Calu3 (cell line): Measurements from ENCODE around the gene ODF4. TPM values are rescaled to one million over a fixed set of nuclear protein-coding genes. Genes with fewer than 3 reads are reported as not detected.
A peak's percentile ranks its signal among the peaks of the same experiment; 100 is the strongest.

ENCODE experiments used
- BruUV-seq: library from RNA; stranded (reverse); fragments of 400-500 nt; replicated peaks from 2 replicates; lab custom pipeline; 2021; lab: Mats Ljungman, UMichigan
- CTCF ChIA-PET: fragments of 300-600 bp; sonication (Branson Sonifier 250); formaldehyde crosslinking; loops from one replicate; lab custom pipeline; 2022; ENCODE audit warnings: antibody characterized with exemption; lab: Charles Lee
- DNase-seq: peaks from one replicate; pipeline ENCODE4 v3.0.0; 2022
- H3K27ac Mint-ChIP-seq: one replicate; pipeline ENCODE4 v1.8.0; 2022; ENCODE audit warnings: mixed read lengths; ENCODE audit not compliant: unreplicated experiment
- H3K27me3 Mint-ChIP-seq: one replicate; pipeline ENCODE4 v1.8.0; 2022; ENCODE audit warnings: mixed read lengths; ENCODE audit not compliant: unreplicated experiment
- H3K36me3 Mint-ChIP-seq: one replicate; pipeline ENCODE4 v1.8.0; 2022; ENCODE audit warnings: mild to moderate bottlenecking, moderate library complexity, mixed read lengths; ENCODE audit not compliant: insufficient read depth, unreplicated experiment
- H3K4me1 Mint-ChIP-seq: one replicate; pipeline ENCODE4 v1.8.0; 2022; ENCODE audit warnings: mild to moderate bottlenecking, low read depth, mixed read lengths; ENCODE audit not compliant: unreplicated experiment
- H3K4me3 Mint-ChIP-seq: one replicate; pipeline ENCODE4 v1.8.0; 2022; ENCODE audit warnings: mild to moderate bottlenecking, low read depth, moderate library complexity, mixed read lengths; ENCODE audit not compliant: unreplicated experiment
- H3K9me3 Mint-ChIP-seq: one replicate; pipeline ENCODE4 v1.8.0; 2022; ENCODE audit warnings: low read depth, mixed read lengths; ENCODE audit not compliant: unreplicated experiment
- intact Hi-C: fragments of 100-400 bp; cut with micrococcal nuclease; formaldehyde crosslinking; loops from one replicate; pipeline ENCODE4 v1.10.0; 2022; ENCODE audit not compliant: unreplicated experiment
- total RNA-seq: library from RNA; stranded (reverse); gene quantifications from 2 replicates; pipeline ENCODE4 v1.2.3, GENCODE V29; 2022
- TF ChIP-seq, protein P1 (sequence below): fragments of 200-600 bp; IDR thresholded peaks from one replicate; pipeline ENCODE4 v1.8.0; 2022; ENCODE audit warnings: antibody characterized with exemption; ENCODE audit not compliant: unreplicated experiment

ODF4 gene
- total RNA-seq, 1 experiment from 2014 or later = not detected

DNA sequence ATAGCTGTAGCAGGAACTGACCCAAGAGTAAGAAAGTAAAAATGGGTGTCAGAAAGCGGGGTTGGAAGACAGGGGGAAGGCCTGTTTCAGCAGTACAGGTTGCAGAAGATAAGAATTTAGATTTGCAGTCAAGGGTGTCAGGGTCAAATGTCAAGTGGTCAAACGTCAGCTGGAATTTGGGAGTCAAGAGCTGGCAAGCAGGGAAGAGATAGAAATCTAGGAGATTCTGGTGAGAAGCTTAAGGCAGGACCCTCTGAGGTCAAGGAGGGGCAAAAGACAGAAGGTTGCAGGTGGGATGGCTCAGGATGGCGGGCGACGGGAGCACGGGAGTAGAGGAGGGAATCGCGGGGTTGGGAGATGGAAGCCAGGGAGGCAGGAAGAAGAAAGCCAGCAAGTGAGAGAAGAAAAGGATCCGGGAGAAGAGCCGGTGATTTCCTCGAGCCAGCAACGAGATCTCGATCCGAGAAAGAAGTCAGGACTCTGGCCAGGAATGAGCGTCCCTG is 44.8 kb upstream of the ODF4 start:
- BruUV-seq = TSS peak; percentile 81
- Mint-ChIP-seq H3K27ac (peak overlapping the region; percentile 89), H3K27me3 (no peaks in the 10 kb centered on the region), H3K4me1 (peaks cover 21% of the 10 kb centered on the region), H3K36me3 (peaks cover 20% of the 10 kb centered on the region), H3K9me3 (no peaks in the 10 kb centered on the region), H3K4me3 (peak overlapping the region; percentile 93)
- CTCF ChIA-PET = interaction anchor here (0.6 to 1.0 kb wide), 2 partner anchors 11 to 46 kb away, joined by 3 to 4 read pairs; partner anchors contain the start of gene PFAS
- no peak for DNase-seq
- TF ChIP-seq, protein P1, sequence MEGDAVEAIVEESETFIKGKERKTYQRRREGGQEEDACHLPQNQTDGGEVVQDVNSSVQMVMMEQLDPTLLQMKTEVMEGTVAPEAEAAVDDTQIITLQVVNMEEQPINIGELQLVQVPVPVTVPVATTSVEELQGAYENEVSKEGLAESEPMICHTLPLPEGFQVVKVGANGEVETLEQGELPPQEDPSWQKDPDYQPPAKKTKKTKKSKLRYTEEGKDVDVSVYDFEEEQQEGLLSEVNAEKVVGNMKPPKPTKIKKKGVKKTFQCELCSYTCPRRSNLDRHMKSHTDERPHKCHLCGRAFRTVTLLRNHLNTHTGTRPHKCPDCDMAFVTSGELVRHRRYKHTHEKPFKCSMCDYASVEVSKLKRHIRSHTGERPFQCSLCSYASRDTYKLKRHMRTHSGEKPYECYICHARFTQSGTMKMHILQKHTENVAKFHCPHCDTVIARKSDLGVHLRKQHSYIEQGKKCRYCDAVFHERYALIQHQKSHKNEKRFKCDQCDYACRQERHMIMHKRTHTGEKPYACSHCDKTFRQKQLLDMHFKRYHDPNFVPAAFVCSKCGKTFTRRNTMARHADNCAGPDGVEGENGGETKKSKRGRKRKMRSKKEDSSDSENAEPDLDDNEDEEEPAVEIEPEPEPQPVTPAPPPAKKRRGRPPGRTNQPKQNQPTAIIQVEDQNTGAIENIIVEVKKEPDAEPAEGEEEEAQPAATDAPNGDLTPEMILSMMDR = no peak
- intact Hi-C loops = no loop called here

DNA sequence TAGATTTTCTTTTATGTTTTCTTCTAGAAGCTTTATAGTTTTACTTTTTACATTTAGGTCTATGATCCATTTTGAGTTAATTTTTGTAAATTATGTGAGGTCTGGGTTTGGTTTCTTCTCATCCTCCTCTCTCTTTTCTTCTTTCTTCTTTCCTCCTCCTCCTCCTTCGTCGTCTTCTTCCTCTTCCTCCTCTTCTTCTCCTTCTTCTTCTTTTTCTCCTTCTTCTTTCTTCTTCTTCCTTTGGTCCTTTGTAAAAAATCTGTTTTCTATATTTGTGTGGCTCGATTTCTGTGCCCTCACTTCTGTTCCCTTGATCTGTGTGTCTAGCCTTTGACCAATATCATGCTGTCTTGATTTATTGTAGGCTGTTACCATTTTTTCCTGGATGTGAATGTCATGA is 39.4 kb upstream of the ODF4 start:
- H3K4me3 Mint-ChIP-seq = no peak overlapping the region

DNA sequence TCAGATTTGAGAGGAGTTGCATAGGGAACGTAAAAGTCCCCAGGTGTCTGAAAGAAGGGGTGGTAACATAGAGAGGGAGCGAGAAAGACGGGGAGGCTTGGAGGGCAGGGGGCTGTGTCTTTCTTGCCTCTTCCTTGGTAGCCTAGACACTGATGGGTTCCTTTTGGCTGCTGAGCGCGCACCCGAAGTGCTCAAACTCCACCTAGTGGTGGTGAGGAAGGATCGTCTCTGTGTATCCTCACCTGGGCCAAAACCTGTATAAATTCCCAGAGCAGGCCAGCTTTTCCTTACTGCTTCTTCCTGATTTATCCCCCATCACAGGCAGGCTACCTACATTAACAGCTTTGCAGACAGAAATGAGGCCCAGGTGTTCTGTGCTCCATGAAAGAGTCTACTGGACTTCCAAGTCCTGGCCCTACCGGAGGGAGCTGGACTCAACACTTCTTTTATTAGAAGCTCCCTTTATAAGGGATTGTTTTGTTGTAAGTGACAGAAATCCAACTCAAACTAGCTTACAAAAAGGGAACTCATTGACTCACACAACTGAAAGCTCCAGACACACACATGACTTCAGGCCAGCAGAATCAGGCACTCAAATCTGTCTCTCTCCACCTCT is 38.9 kb upstream of the ODF4 start:
- TF ChIP-seq, protein P1 = peak; percentile 79
- Mint-ChIP-seq H3K9me3 (no peaks in the 10 kb centered on the region), H3K4me3 (no peak overlapping the region), H3K27ac (no peak overlapping the region), H3K27me3 (no peaks in the 10 kb centered on the region), H3K36me3 (peaks cover 8% of the 10 kb centered on the region), H3K4me1 (peaks cover 9% of the 10 kb centered on the region)
- CTCF ChIA-PET = interaction anchor here (0.5 to 1.2 kb wide), 5 partner anchors 53 to 257 kb away, joined by 3 to 5 read pairs (median 4); partner anchors contain the start of gene CTC1
- BruUV-seq = no TSS peak
- intact Hi-C loops = loop anchor here (2.0 to 10.0 kb wide), 2 partner anchors 76 to 176 kb away; partner anchors contain the start of gene HES7
- DNase-seq = peak; percentile 41

More for the DNA sequence above, 39.4 kb upstream of the ODF4 start:
- BruUV-seq = no TSS peak
- no peaks in the 10 kb centered on the region for H3K27me3 Mint-ChIP-seq
- no peak for DNase-seq
- TF ChIP-seq, protein P1 = no peak
- CTCF ChIA-PET = interaction anchor here (0.5 to 1.2 kb wide), 3 partner anchors 53 to 256 kb away, joined by 3 to 4 read pairs (median 4); partner anchors contain the start of gene CTC1
- intact Hi-C loops = loop anchor here (2.0 to 10.0 kb wide), 2 partner anchors 75 to 175 kb away; partner anchors contain the start of gene HES7
- peaks cover 13% of the 10 kb centered on the region for H3K36me3 Mint-ChIP-seq
- no peaks in the 10 kb centered on the region for H3K9me3 Mint-ChIP-seq
- H3K27ac Mint-ChIP-seq = no peak overlapping the region
- peaks cover 9% of the 10 kb centered on the region for H3K4me1 Mint-ChIP-seq

DNA sequence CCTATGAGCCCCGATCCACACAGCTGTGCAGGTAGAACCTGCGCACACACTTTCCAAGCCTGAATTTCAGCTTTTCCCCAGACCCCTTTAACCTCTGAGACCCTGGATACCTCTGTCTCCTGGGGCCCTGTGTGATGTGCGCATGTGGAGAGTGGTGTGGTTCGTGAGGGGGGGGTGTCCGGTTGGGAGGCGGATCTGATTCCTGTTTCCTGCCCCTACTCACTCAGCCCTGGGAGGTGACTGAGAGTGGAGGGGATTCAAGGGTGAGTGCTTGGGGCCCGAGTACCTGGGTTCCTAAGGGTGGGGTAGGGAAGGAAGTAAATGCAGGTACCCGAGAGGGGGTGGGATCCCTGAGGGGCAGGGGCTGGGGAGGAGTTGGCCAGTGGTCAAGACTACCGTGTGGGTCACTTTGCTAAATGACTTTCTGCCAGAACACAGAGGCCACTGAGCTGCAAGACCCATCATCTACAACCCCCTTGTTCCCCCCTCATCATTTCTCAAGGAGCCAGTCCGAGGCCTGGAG is 29.0 kb upstream of the ODF4 start:
- Mint-ChIP-seq H3K4me3 (no peak overlapping the region), H3K9me3 (no peaks in the 10 kb centered on the region), H3K4me1 (peaks cover 8% of the 10 kb centered on the region), H3K36me3 (no peaks in the 10 kb centered on the region), H3K27me3 (peaks cover 63% of the 10 kb centered on the region), H3K27ac (no peak overlapping the region)
- CTCF ChIA-PET = interaction anchor here (0.8 kb wide), 1 partner anchor 66 kb away, joined by 3 read pairs; the partner anchor contains the start of gene KRABD2
- no TSS peak for BruUV-seq
- intact Hi-C loops = no loop called here
- DNase-seq = no peak
- TF ChIP-seq, protein P1 = no peak
